ENCODE results near the gene SREBF1. TPM values are rescaled to one million over a fixed set of nuclear protein-coding genes. Genes with fewer than 3 reads are reported as not detected.
"Not testable (repeated sequence)": the region's sequence is repeated elsewhere in the genome, so short reads cannot be mapped to it uniquely, and the experiment has no call there.

Gene SREBF1
- total and polyA plus RNA-seq, 2 of the 4 experiments (the other 2 are of a cell fraction) = 3.4 to 20.4 TPM

DNA sequence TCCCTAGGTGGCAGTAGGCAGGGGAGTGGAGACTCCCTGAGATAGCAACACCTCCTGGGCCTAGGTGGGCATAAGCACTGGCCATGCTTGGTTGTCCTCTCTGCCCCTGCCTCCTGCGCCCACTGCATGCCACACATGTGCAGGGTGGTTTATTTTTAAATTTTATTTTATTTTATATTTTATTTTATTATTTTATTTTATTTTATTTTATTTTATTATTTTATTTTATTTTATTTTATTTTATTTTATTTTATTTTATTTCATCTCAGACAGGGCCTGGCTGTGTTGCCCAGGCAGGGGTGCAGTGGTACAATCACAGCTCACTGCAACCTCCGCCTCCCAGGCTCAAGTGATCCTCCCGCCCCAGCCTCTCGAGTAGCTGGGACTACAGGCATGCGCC is 28.6 kb downstream of the SREBF1 start:
- ATAC-seq (ENCODE audit: low read depth); H4K8ac ChIP-seq (ENCODE audit: low read depth in 2 of 2, low read length in 2 of 2); dilution Hi-C loops (cut with HindIII; ENCODE audit: low sequenced_read_pairs, unreplicated experiment); BruUV-seq (replicated peaks); H3K4me2 ChIP-seq (ENCODE audit: low read depth, low read length); in situ Hi-C loops (cut with MboI; ENCODE audit: low sequenced_read_pairs); H3K27me3 ChIP-seq (ENCODE audit: control insufficient read depth, insufficient read depth, low read length); H3K18ac ChIP-seq (ENCODE audit: low read depth, low read length); H2BK20ac ChIP-seq (ENCODE audit: low read depth, low read length); H3K9ac ChIP-seq (ENCODE audit: low read depth, low read length); H3K23ac ChIP-seq (ENCODE audit: low read depth, low read length); H2AK9ac ChIP-seq (replicated peaks; ENCODE audit: low read depth, low read length, poor library complexity); H4K91ac ChIP-seq (ENCODE audit: insufficient read depth, low read depth, low read length); DNase-seq; H3K56ac ChIP-seq (ENCODE audit: extremely low read depth, insufficient read depth, low read length); H3K9me1 ChIP-seq (ENCODE audit: insufficient read depth, low read length); H3K14ac ChIP-seq (replicated peaks; ENCODE audit: low read depth, low read length); H2AFZ ChIP-seq (replicated peaks; ENCODE audit: low read length, poor library complexity); H2BK5ac ChIP-seq (ENCODE audit: low read depth, low read length, poor library complexity, severe bottlenecking); H2BK120ac ChIP-seq (ENCODE audit: low read depth, low read length); H3K9me3 ChIP-seq (ENCODE audit: control insufficient read depth, insufficient read depth, low read length); H2AK5ac ChIP-seq (ENCODE audit: low read depth, low read length); H2BK15ac ChIP-seq (ENCODE audit: low read depth, low read length); H3K27ac ChIP-seq (ENCODE audit: insufficient read depth, low read length); H3K4ac ChIP-seq (ENCODE audit: low read depth, low read length); H4K5ac ChIP-seq (ENCODE audit: low read depth, low read length); intact Hi-C loops (cut with micrococcal nuclease); H3K4me3 ChIP-seq (ENCODE audit: insufficient read depth, low read depth, low read length); POLR2A ChIA-PET (ENCODE audit: unreplicated experiment): not testable (repeated sequence)
- CTCF ChIA-PET = interaction anchor here (0.7 kb wide), 1 partner anchor 111 kb away, joined by 3 read pairs; no protein-coding TSS in a partner anchor
- H3K79me1 ChIP-seq (ENCODE audit: low read depth in 1 of 2, low read length in 2 of 2) = peaks cover 9 to 58% of the 10 kb centered on the region in 2 experiments; a peak in 2 of 4 replicates
- H3K4me1 ChIP-seq (ENCODE audit: control insufficient read depth, insufficient read depth, low read length) = peaks cover 11% of the 10 kb centered on the region
- H4K20me1 ChIP-seq (ENCODE audit: insufficient read depth, low read length) = peaks cover 55% of the 10 kb centered on the region
- WGBS, 2 experiments (ENCODE audit: extremely low coverage in 2 of 2, insufficient read length in 1 of 2) = no CpG with 5 or more reads among the region's 5 CpGs
- H3K36me3 ChIP-seq (ENCODE audit: control insufficient read depth, insufficient read depth, low read length) = peaks cover 62% of the 10 kb centered on the region

All from IMR-90 (cell line).